Smooth muscle cell (in vitro differentiated cells): ENCODE measurements around the gene LRRFIP2. TPM values are rescaled to one million over a fixed set of nuclear protein-coding genes. Genes with fewer than 3 reads are reported as not detected.
"Not testable (repeated sequence)": the region's sequence is repeated elsewhere in the genome, so short reads cannot be mapped to it uniquely, and the experiment has no call there.

ENCODE experiments used
- DNase-seq: peaks from one replicate; lab custom pipeline; 2025; ENCODE audit not compliant: unreplicated experiment; lab: John Stamatoyannopoulos, UW
- H2AFZ ChIP-seq: fragments of 200-600 bp; sonication (generic); 2 replicates; pipeline ENCODE4 v1.6.0; 2016; ENCODE audit warnings: antibody characterized with exemption, low read depth, mild to moderate bottlenecking
- H3F3A ChIP-seq: fragments of 200-600 bp; sonication (generic); 2 replicates; pipeline ENCODE4 v1.6.0; 2017; ENCODE audit warnings: antibody characterized with exemption, low read depth
- H3K27ac ChIP-seq: fragments of 200-600 bp; sonication (generic); 2 replicates; pipeline ENCODE4 v1.5.1; 2016; ENCODE audit warnings: low read depth, mild to moderate bottlenecking
- H3K27me3 ChIP-seq: fragments of 200-600 bp; sonication (generic); 2 replicates; pipeline ENCODE4 v1.6.1; 2016; ENCODE audit warnings: low read depth, mild to moderate bottlenecking
- H3K36me3 ChIP-seq: fragments of 200-600 bp; sonication (generic); 2 replicates; pipeline ENCODE4 v1.5.1; 2016; ENCODE audit warnings: low read depth
- H3K4me1 ChIP-seq: fragments of 200-600 bp; sonication (generic); 2 replicates; pipeline ENCODE4 v1.5.1; 2016; ENCODE audit warnings: low read depth
- H3K4me2 ChIP-seq: fragments of 200-600 bp; sonication (generic); 2 replicates; pipeline ENCODE4 v1.6.0; 2016; ENCODE audit warnings: mild to moderate bottlenecking
- H3K4me3 ChIP-seq: fragments of 200-600 bp; sonication (generic); 2 replicates; pipeline ENCODE4 v1.5.1; 2016; ENCODE audit warnings: mild to moderate bottlenecking
- H3K79me2 ChIP-seq: fragments of 200-600 bp; sonication (generic); 2 replicates; pipeline ENCODE4 v1.6.0; 2016; ENCODE audit warnings: low read depth, mild to moderate bottlenecking
- H3K9ac ChIP-seq: fragments of 200-600 bp; sonication (generic); 2 replicates; pipeline ENCODE4 v1.6.0; 2016; ENCODE audit warnings: low read depth
- H3K9me3 ChIP-seq: fragments of 200-600 bp; sonication (generic); replicated peaks from 2 replicates; pipeline ENCODE4 v1.5.1; 2016; ENCODE audit warnings: low read depth
- H4K20me1 ChIP-seq: fragments of 200-600 bp; sonication (generic); 2 replicates; pipeline ENCODE4 v1.6.0; 2016; ENCODE audit warnings: low read depth
- CTCF ChIP-seq: fragments of 200-600 bp; sonication (generic); IDR thresholded peaks from 2 replicates; pipeline ENCODE4 v1.5.1; 2017; ENCODE audit warnings: borderline replicate concordance, mild to moderate bottlenecking, antibody characterized with exemption; ENCODE audit not compliant: insufficient read depth, poor library complexity, severe bottlenecking
- WGBS: methylation state at CpG from one replicate; pipeline ENCODE4 v1.1.7; 2016; ENCODE audit warnings: low lambda C conversion rate; 5-methylcytosine and 5-hydroxymethylcytosine counted together
- polyA plus RNA-seq: library from polyadenylated mRNA; unstranded; fragments of >200 nt; fragmentation: Nextera tagmentation; extraction: Ambion mirVana; gene quantifications from 2 replicates; pipeline ENCODE4 v1.2.1, GENCODE V29; 2016
- total RNA-seq: library from RNA; depleted of rRNA; stranded (reverse); fragments of >200 nt; gene quantifications from 2 replicates; pipeline ENCODE4 v1.2.3, GENCODE V29; 2014

LRRFIP2 gene
- total and polyA plus RNA-seq, 2 experiments from 2014 or later, result 25.6 to 34.6 TPM

- Histone ChIP-seq H3K9ac (no peak overlapping the region), H4K20me1 (no peaks in the 10 kb centered on the region), H3F3A (peaks cover 5% of the 10 kb centered on the region), H3K36me3 (peaks cover 22% of the 10 kb centered on the region), H2AFZ (no peak overlapping the region), H3K4me1 (no peaks in the 10 kb centered on the region), H3K9me3 (no peaks in the 10 kb centered on the region), H3K27me3 (no peaks in the 10 kb centered on the region), H3K27ac (peak overlapping the region; percentile 47), H3K79me2 (no peaks in the 10 kb centered on the region), H3K4me3 (no peak overlapping the region), H3K4me2 (no peak overlapping the region)
- TF ChIP-seq CTCF, result no peak
- 94% methylated on average over 2 of the region's 2 CpGs for WGBS
- DNase-seq, result no peak
Observed at GRCh38 chr3:37053753-37054152, 120.6 kb downstream of the LRRFIP2 start.

- H3K4me3 ChIP-seq, result no peak overlapping the region
- no peak overlapping the region for H2AFZ ChIP-seq
- H3K4me1 ChIP-seq, result no peaks in the 10 kb centered on the region
- H3F3A ChIP-seq, result peaks cover 5% of the 10 kb centered on the region
- no peaks in the 10 kb centered on the region for H4K20me1 ChIP-seq
- no peak overlapping the region for H3K4me2 ChIP-seq
- whole genome bisulfite sequencing, result 97% methylated on average over 6 of the region's 6 CpGs
- H3K9me3 ChIP-seq, result no peaks in the 10 kb centered on the region
- no peaks in the 10 kb centered on the region for H3K27me3 ChIP-seq
- DNase-seq, result no peak
- H3K9ac ChIP-seq, result no peak overlapping the region
- H3K27ac ChIP-seq, result no peak overlapping the region
- peaks cover 27% of the 10 kb centered on the region for H3K36me3 ChIP-seq
- no peaks in the 10 kb centered on the region for H3K79me2 ChIP-seq
- TF ChIP-seq CTCF, result no peak
Observed at GRCh38 chr3:37053337-37053736, 121.0 kb downstream of the LRRFIP2 start.

- H3K27me3 ChIP-seq, result no peaks in the 10 kb centered on the region
- H3K9me3 ChIP-seq, result no peaks in the 10 kb centered on the region
- H3K79me2 ChIP-seq, result no peaks in the 10 kb centered on the region
- H4K20me1 ChIP-seq, result no peaks in the 10 kb centered on the region
- H3K4me3 ChIP-seq, result no peak overlapping the region
- peaks cover 5% of the 10 kb centered on the region for H3F3A ChIP-seq
- no peaks in the 10 kb centered on the region for H3K4me1 ChIP-seq
- no peak for DNase-seq
- no peak overlapping the region for H3K9ac ChIP-seq
- TF ChIP-seq CTCF, result no peak
- no peak overlapping the region for H3K27ac ChIP-seq
- peaks cover 29% of the 10 kb centered on the region for H3K36me3 ChIP-seq
- H2AFZ ChIP-seq, result no peak overlapping the region
- no peak overlapping the region for H3K4me2 ChIP-seq
Observed at GRCh38 chr3:37052860-37053259, 121.5 kb downstream of the LRRFIP2 start.

GRCh38 chr3:37050282-37050681 is 124.1 kb downstream of the LRRFIP2 start:
- Histone ChIP-seq H2AFZ (no peak overlapping the region), H3K79me2 (no peaks in the 10 kb centered on the region), H3K4me1 (no peaks in the 10 kb centered on the region), H3K9me3 (no peaks in the 10 kb centered on the region), H3K4me2 (no peak overlapping the region), H3K27ac (no peak overlapping the region), H3K9ac (no peak overlapping the region), H3K27me3 (no peaks in the 10 kb centered on the region), H3K4me3 (no peak overlapping the region), H3F3A (peaks cover 5% of the 10 kb centered on the region), H3K36me3 (peaks cover 32% of the 10 kb centered on the region), H4K20me1 (no peaks in the 10 kb centered on the region)
- no peak for TF ChIP-seq CTCF
- no peak for DNase-seq
- 93% methylated on average over 1 of the region's 1 CpG for WGBS

- H4K20me1 ChIP-seq, H3K4me2 ChIP-seq, H3K79me2 ChIP-seq, H3K9me3 ChIP-seq, DNase-seq, H3K27me3 ChIP-seq, H3F3A ChIP-seq, H3K27ac ChIP-seq, H3K4me1 ChIP-seq, H2AFZ ChIP-seq, H3K4me3 ChIP-seq, H3K9ac ChIP-seq: not testable (repeated sequence)
- peaks cover 33% of the 10 kb centered on the region for H3K36me3 ChIP-seq
- 100% methylated on average over 3 of the region's 3 CpGs for WGBS
Observed at GRCh38 chr3:37042712-37043111, 131.7 kb downstream of the LRRFIP2 start.
